ENCODE measurements around the gene NCKAP5.

NCKAP5 gene

DNA sequence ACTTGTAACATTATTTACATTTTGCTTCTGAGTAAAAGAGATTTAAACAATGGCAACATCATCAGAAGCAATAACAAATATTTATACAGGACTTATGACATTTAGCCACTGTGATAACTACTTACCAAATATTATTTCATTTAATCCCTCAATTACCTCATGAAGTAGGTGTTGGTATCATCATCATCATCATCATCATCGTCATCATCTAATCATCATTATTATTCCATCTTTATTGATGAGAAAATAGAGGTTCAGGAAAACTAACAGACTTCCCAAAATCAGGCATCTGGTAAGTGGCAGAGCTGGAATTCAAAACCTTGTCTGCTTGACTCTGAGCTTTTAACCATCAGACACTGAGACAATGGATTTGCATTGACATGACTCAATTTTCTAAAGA, 204.4 kb downstream of the NCKAP5 start:
- DNase-seq (ENCODE audit: low read depth) = no peak
- TF ChIP-seq, protein P1, sequence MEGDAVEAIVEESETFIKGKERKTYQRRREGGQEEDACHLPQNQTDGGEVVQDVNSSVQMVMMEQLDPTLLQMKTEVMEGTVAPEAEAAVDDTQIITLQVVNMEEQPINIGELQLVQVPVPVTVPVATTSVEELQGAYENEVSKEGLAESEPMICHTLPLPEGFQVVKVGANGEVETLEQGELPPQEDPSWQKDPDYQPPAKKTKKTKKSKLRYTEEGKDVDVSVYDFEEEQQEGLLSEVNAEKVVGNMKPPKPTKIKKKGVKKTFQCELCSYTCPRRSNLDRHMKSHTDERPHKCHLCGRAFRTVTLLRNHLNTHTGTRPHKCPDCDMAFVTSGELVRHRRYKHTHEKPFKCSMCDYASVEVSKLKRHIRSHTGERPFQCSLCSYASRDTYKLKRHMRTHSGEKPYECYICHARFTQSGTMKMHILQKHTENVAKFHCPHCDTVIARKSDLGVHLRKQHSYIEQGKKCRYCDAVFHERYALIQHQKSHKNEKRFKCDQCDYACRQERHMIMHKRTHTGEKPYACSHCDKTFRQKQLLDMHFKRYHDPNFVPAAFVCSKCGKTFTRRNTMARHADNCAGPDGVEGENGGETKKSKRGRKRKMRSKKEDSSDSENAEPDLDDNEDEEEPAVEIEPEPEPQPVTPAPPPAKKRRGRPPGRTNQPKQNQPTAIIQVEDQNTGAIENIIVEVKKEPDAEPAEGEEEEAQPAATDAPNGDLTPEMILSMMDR (conservative IDR thresholded peaks at IDR 0.05; ENCODE audit: control insufficient read depth, insufficient read depth, low read depth, low read length) = no peak
- H3K4me3 ChIP-seq (ENCODE audit: control insufficient read depth, low read depth, low read length) = no peak overlapping the region

DNA sequence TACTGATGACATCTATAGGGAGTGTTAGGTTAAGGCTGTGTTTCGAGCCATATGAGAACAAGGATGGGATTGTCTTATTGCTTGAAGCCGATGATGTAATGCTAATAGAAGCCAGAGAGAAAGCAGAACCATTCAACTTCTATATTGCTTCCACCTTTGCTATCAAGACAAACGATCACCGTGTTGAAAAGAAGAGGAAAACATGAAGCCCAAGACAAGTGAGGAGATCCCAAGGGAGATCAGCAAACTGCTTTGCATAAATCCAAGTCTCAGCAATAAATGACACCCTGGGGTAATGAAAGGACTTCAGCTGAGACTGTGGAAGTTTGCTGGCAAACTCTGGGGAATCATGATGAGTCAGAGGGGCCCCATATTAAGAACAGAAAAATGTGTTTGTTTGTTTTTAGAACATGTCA, 206.2 kb downstream of the NCKAP5 start:
- H3K4me3 ChIP-seq (ENCODE audit: control insufficient read depth, low read depth, low read length) = no peak overlapping the region
- TF ChIP-seq, protein P1 (conservative IDR thresholded peaks at IDR 0.05; ENCODE audit: control insufficient read depth, insufficient read depth, low read depth, low read length) = no peak
- DNase-seq (ENCODE audit: low read depth) = peak; percentile 19

DNA sequence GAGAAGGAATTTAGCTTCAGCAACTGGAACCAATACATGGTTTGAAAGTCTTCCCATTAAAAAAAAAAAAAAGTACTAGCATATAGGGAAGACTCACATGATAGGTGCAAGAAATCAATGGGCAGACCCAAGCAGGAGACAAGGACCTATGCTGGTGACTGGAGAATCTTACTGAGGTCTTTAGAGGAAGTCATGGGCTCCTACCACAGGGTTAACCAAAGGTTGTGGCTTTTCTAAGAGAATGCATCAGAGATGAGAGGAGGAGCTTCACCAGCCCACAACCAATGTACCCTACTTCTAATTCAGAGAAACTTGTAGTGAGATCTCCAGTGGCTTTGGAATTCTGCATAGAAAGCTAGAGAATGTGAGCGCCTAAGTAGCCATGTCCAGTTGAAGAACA, 207.4 kb downstream of the NCKAP5 start:
- TF ChIP-seq, protein P1 (conservative IDR thresholded peaks at IDR 0.05; ENCODE audit: control insufficient read depth, insufficient read depth, low read depth, low read length) = no peak
- no peak for DNase-seq (ENCODE audit: low read depth)
- H3K4me3 ChIP-seq (ENCODE audit: control insufficient read depth, low read depth, low read length) = no peak overlapping the region

DNA sequence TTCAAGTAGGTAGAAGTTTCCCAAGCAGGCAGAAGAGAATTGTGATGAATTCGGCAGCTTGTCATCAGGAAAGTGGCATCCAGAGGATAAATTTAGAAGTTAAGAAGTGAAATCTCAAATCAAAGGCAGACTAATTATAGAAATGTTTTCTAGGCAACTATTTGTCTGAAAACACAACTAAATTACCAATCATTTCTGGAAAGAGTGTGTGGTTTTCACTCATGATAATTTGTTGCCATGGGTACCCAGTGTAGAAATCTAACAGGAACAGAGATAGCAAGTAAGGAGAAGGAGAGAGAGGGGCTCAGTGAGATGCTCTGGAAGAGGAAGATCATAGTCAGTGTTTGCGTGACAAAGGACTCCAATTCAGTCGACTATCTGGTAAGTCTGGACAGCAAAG, 208.1 kb downstream of the NCKAP5 start:
- H3K4me3 ChIP-seq (ENCODE audit: control insufficient read depth, low read depth, low read length) = no peak overlapping the region
- TF ChIP-seq, protein P1 (conservative IDR thresholded peaks at IDR 0.05; ENCODE audit: control insufficient read depth, insufficient read depth, low read depth, low read length) = no peak
- no peak for DNase-seq (ENCODE audit: low read depth)

DNA sequence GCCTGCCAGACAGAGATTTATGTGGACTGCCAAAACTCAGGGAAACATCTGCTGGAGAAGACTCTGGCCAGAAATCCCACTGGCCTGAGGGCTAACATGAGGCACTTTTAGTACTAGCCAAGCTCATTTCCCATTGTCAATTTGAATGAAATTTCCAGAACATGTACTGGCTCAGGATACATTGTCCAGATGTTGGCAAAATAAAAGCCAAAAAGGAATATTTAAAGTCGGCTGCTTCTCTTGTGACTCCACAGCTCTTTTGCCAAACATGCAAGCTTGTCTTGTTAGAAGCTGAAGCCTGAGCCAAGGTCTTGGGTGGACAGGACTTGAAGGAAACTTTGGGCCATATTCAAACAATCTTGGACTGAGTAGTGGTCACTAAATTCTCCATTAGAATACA, 215.5 kb downstream of the NCKAP5 start:
- no peak overlapping the region for H3K4me3 ChIP-seq (ENCODE audit: control insufficient read depth, low read depth, low read length)
- TF ChIP-seq, protein P1 (conservative IDR thresholded peaks at IDR 0.05; ENCODE audit: control insufficient read depth, insufficient read depth, low read depth, low read length) = no peak
- no peak for DNase-seq (ENCODE audit: low read depth)

DNA sequence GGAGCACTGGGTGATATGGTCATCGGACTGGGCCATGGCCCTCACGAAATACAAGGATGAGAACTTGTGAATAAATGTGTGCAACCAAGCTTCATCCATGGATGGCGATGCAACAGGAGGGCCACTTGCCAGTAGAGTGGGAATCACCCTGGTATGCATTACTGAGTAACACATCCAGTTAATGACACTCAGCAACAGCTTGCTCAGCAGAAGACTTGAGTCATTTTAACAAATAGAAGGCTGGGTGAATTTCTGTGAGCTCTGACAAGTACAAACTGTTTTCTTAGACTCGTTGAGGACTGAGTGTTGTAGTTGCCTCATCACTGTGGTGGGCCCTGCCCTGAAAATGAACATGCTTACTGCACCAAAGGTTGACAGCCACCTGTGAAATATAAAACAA, 221.6 kb downstream of the NCKAP5 start:
- TF ChIP-seq, protein P1 (conservative IDR thresholded peaks at IDR 0.05; ENCODE audit: control insufficient read depth, insufficient read depth, low read depth, low read length) = no peak

DNA sequence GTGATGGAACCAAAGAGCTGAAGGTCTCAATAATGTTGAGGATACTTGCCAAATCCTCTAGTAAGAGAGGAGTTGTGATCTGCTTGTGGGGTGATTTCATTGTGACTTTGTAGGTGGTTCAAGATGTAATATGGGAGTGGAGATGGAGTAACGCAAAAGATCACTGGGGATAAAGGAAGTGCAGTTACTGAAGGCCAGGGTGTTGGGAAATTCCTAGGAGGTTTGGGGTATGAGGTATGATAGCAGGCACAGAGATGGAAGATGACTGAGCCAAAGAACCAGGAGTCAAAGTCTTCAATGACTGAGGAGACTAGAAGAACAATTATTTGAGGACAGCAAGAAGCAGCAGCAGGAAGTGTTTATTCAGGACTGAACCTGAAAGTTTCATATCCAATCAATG, 222.6 kb downstream of the NCKAP5 start:
- no peak for DNase-seq (ENCODE audit: low read depth)
- no peak overlapping the region for H3K4me3 ChIP-seq (ENCODE audit: control insufficient read depth, low read depth, low read length)
- TF ChIP-seq, protein P1 (conservative IDR thresholded peaks at IDR 0.05; ENCODE audit: control insufficient read depth, insufficient read depth, low read depth, low read length) = no peak

More for the DNA sequence above, 221.6 kb downstream of the NCKAP5 start:
- no peak overlapping the region for H3K4me3 ChIP-seq (ENCODE audit: control insufficient read depth, low read depth, low read length)
- no peak for DNase-seq (ENCODE audit: low read depth)

Measured in fibroblast of mammary gland (primary cell).